GM21619 (cell line): ENCODE measurements around the gene LACTBL1.
"Not testable (repeated sequence)": the region's sequence is repeated elsewhere in the genome, so short reads cannot be mapped to it uniquely, and the experiment has no call there.

ENCODE experiments used
- ATAC-seq: cut with Tn5 transposase; IDR thresholded peaks from one replicate; pipeline ENCODE4 v1.9.1; 2021; ENCODE audit not compliant: unreplicated experiment

LACTBL1 gene, protein sequence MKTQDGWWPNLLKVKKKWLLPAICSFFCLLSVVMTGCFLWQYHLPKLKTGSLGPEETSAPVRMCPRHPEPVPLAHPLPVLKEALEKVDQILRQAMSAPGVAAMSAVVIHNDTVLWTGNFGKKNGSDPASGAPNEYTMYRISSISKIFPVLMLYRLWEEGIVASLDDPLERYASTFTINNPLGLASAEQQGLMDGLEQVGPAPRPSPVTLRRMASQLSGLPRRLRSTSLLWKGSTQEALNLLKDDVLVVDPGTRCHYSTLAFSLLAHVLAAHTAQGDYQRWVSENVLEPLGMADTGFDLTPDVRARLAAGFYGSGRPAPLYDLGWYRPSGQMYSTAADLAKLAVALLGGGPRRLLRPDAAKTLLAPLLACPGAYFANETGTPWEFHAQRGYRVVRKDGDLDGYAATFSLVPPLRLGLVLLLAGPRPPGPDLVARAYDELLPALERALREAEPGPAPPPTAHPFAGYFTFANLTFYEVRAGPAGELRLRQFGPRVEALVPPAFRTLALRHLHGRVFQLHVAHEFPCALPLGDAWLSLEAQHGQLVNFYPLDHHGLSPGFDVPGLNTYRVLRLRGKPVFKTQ

DNA sequence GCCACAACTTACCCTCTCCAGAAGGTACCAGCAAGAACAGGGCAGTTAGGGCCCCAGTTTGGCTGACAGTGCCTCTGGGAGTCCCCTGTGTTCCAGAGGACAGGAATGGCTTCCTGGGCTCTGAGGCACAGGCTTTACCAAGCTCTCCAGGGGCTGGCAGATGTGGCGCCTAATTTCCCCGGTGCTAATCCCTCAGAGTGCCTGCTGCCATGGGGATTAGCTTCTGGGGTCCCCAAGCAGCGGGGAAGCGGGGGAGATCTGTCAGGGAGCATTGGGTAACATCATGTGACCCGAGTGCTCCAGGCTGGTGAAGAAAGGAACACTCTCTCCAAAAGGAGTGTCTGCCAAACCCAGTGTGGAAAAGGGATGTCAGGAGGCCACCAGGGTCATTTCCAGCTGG is at the start of gene LACTBL1:
Gene LACTBL1, minus strand, starts transcription at position 107 of the 400 bp plus-strand sequence. CDS start 550 bp downstream, outside the sequence.
- no peak for ATAC-seq

DNA sequence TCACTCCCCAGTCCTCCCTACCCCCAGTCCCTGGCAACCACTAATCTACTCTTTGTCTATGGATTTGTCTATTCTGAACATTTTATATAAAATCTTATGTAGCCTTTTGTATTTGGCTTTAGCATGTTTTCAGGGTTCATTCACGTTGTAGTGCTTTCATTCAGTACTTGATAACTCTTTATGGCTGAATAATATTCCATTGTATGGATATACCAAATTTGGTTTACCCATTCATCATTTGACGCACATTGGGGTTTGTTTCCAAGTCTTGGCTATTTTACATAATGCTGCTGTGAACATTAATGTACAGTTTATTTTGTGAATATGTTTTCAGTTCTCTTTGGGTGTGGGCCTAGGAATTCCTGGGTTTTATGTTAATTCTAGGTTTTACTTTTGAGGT is 49.2 kb upstream of the LACTBL1 start:
- no peak for ATAC-seq

DNA sequence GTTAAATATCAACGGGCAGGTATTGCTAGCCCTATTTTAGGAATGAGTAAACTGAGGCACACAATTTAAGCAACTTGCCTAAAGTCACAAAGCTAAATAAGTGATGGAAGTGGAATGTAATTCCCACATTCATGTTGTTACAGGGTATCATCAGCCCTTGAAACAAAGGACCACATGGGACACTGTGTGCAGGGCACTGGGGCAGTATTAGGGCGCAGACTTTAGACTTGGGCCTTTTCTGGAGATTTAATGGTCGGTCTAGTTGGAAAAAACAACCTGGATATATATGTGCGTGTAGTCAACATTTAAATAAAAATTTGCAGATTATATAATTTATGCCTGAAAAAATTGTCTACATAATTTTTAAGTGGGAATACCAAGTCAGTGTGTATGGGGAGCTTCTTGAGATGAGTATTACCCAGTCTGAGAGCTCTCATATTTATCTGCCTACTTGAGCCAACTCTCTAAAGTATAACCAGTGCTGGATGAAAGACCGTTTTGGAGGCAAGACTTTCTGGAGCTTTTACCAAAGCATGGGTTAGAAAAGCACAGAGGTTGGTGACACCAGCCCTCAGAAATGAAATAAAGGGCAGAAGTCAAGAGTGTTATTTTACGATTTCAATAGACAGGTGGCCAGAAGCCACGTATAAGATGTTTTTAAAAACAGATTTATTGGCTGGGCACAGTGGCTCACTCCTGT is 48.2 kb upstream of the LACTBL1 start:
- no peak for ATAC-seq

DNA sequence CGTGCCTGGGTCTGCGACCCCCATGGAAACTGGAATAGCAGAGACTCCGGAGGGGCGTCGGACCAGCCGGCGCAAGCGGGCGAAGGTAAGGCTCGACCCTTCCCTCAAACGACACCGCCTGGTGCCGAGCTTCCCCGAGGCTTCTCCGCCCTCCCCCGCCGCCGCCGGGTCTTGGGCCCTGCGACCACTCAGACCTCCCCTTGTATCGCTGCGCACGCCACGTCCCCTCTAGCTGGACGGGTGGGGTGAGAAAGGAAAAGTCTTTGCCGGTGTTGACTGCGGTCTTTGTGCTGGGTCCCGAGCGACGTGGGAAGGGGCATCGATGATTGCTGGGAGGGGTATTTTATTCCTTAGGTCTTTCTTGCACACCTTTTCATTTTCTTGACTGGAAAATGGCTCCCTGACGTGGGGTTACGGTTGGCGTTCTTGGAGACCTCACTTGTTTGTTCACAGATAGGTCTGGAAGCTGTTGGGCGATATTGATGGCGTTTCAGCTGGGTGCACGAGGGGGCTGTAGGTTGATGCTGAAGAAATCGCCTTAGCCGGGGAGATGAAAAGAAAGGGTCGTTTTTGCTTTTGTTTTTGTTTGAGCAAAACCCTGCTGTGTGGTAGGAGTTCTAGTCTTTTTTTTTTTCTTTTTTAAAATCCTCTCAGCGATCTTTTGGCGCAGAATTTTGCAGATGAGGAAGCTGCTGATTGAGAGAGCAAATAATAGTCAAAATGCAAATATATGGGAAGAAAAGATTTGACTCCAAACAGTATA is 47.4 kb upstream of the LACTBL1 start:
- peak; percentile 29 for ATAC-seq

DNA sequence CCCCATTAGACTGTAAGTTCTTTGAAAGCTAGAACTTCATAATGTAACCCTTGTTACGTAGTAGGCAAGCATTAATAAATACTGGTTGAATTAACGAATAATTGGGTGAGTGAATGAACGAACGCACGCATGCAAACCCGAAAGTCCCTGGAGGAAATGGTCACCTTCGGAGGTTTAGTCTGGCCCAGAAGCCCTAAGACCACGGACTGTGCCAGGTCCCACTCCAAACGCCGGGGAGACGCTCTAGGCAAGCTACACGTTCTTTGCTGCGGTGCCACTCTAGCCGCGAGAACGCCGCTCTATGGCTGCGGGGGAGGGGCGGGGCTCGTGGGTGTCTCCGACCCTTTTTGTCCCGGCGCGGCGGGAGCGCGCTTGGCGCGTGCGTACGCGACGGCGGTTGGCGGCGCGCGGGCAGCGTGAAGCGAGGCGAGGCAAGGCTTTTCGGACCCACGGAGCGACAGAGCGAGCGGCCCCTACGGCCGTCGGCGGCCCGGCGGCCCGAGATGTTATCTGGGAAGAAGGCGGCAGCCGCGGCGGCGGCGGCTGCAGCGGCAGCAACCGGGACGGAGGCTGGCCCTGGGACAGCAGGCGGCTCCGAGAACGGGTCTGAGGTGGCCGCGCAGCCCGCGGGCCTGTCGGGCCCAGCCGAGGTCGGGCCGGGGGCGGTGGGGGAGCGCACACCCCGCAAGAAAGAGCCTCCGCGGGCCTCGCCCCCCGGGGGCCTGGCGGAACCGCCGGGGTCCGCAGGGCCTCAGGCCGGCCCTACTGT is 46.6 kb upstream of the LACTBL1 start, which contains the start of gene KDM1A:
Gene KDM1A, plus strand, starts transcription at position 375 of the 769 bp plus-strand sequence. Its CDS starts 129 bp downstream, at position 504.
- peak; percentile 92 for ATAC-seq

DNA sequence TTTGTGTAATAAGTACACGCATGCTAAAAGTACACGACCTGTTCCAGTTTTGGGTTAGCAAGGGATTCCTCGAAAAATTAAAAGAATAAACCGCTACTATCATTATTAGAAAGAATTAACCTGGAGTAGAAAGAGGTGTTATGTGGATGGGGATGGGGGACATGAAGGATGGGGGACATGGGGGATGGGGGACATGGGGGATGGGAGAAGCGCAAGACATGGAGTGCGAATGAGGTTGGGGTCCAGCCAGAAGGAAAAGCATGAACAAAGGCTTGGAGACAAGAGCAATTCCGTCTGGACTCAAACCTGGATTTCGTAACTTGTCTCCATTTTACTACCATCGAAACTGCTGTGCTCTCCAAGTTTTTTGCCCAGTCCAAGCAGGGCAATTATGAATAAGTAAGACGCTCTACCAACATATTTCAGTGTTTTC is 46.0 kb upstream of the LACTBL1 start:
- ATAC-seq, result no peak

DNA sequence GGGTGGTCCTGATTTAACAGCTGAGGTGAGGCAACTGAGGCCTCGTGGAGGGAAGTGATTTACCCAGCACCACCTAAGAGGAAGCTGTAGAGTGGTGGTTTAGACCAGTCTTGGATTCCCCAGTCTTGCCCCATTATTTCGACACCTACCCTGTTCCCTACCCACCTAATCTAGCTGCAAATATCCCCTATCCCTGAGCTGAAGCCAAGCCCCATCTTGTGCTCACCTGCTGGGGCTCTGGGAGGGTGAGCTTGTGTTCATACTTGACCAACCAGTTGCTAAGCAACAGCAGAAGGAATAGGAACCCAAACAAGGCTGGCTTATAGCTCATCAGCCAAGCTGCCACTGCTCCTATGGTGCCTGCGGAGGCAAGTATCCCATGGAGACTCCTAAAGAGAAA is 41.0 kb upstream of the LACTBL1 start:
- ATAC-seq, result no peak

DNA sequence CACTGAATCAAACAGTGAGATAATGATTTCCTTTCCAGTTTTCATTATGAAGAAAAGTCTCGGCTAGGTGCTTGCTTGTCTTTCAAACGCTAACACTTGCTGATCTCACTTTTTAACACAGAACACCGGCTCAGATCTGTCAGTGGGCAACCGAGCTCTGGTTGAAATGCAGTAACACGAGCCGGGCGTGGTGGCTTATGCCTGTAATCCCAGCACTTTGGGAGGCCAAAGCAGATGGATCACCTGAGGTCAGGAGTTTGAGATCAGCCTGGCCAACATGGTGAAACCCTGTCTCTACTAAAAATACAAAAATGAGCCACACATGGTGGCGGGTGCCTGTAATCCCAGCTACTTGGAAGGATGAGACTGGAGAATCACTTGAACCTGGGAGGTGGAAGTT is 37.4 kb upstream of the LACTBL1 start:
- ATAC-seq, result not testable (repeated sequence)

DNA sequence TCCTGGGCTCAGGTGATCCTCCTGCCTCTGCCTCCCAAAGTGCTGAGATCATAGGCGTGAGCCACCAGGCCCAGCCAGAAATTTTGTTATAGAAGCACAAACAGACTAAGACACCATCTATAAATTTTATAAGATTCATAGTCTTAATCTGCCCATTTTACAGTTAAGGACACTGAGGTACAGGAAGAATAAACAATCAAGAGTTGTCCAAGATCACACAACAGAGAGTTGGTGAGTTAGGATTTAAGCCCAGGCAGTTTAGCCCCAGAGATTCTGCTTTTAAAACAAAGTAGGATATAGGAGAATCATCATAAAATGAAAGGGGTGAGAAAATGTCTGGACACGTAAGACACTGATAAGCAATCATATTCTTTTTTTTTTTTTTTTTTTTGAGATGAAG is 36.2 kb upstream of the LACTBL1 start:
- ATAC-seq, result no peak

DNA sequence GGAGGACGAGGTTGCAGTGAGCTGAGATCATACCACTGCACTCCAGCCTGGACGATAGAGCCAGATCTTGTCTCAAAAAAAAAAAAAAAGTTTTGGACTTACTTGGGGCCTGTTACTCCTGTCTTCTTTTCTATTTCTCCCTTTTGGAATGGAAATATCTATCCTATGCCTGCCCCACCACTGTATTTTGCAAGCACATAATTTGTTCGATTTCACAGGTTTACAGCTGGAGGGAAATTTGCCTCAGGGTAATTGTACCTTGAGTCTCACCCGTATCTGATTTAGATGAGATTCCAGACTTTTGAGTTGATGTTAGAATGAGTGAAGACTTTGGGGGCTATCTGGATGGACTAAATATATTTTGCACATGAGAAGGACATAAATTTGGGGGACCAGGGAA is 34.4 kb upstream of the LACTBL1 start:
- ATAC-seq, result no peak

DNA sequence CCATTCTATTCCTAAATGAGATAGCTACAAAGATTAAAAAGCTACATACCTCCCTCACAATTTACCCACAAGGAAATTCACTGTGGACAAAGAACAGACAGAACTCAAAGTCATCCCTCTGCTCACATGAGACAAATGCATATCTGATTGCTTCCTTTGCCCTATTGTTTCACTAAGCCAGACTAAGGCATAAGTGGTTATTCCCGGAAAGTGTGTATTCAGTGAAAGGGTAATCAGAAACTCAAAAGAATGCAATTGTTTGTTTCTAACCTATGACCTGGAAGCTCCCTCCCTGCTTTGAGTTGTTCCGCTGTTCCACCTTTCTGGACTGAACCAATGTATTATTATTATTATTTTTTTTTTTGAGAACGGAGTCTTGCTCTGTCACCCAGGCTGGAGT is 32.1 kb upstream of the LACTBL1 start:
- ATAC-seq, result not testable (repeated sequence)

DNA sequence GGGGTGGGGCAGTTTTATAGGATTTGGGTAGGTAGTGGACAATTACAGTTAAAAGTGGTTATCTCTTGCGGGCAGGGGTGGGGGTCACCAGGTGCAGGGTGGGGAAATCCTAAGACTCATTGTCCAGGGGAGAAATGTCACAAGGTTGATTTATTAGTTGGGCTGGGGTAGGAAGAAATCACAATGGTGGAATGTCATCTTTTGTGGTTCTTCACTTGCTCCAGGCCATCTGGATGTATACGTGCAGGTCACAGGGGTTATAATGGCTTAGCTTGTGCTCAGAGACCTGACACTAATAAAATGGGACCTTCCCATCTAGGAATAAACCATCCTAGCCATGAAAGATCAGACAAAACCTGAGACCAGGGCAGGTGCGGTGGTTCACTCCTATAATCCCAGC is 31.4 kb upstream of the LACTBL1 start:
- no peak for ATAC-seq

DNA sequence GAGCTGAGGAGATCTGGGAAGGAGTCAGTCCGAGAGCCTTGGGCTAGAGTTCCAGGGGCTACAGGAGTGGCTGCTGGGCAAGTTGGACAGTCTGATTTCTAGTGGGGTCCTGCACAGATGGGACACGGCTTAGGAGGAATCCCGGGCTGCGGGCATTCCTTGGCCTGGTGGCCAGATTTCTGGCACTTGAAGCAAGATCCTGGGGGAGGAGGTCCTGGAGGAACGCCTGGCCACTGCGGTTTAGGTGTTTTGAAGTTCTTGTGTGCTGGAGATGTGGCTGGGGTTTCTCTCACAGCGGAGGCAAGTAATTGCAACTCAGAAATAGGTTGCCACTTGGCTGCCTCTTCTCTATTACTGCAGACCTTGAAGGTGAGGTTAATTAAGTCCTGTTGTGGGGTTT is 29.6 kb upstream of the LACTBL1 start:
- ATAC-seq, result not testable (repeated sequence)

DNA sequence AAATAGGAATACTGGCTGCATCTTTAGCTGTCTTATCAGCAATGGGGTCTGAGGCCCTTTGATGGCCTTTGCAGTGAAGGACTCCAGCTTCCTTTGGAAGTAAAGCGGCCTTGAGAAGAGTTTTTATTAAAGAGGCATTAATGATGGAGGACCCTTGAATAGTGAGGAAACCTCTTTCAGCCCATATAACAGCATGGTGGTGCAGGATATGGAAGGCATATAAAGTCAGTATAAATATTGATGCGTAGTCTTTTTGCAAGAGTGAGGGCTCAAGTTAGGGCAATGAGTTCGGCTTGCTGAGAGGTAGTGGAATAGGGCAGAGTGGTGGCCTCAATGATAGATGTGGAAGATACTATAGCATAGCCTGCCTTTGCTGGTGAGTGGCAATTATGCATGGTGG is 27.5 kb upstream of the LACTBL1 start:
- ATAC-seq, result not testable (repeated sequence)

DNA sequence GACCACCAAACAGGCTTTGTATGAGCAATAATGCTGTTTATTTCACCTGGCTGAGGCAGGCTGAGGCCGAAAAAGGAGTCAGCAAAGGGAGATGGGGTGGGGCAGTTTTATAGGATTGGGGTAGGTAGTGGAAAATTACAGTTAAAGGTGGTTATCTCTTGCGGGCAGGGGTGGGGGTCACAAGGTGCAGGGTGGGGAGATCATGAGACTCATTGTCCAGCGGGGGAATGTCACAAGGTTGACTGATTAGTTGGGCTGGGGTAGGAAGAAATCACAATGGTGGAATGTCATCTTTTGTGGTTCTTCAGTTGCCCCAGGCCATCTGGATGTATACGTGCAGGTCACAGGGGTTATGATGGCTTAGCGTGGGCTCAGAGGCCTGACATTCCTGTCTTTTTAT is 24.9 kb upstream of the LACTBL1 start:
- not testable (repeated sequence) for ATAC-seq

DNA sequence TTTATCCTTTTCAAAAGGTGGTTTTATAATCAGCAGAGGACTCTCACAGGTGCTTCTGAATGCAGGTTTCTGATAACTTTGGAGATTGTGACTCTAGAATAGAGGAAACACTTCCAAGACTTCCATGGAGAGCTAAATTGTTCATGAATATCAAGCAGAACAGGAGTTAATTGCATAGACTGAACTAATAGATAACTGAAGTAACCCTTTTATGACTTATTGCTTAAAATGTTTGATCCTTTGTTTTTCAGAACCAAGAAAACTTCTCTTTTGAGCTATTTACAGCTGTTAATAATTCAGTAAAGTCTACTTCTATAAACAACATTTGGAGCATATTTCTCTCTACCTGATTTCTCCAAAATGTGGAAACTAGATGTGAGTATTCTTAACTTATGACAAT is 23.1 kb upstream of the LACTBL1 start:
- ATAC-seq, result no peak

DNA sequence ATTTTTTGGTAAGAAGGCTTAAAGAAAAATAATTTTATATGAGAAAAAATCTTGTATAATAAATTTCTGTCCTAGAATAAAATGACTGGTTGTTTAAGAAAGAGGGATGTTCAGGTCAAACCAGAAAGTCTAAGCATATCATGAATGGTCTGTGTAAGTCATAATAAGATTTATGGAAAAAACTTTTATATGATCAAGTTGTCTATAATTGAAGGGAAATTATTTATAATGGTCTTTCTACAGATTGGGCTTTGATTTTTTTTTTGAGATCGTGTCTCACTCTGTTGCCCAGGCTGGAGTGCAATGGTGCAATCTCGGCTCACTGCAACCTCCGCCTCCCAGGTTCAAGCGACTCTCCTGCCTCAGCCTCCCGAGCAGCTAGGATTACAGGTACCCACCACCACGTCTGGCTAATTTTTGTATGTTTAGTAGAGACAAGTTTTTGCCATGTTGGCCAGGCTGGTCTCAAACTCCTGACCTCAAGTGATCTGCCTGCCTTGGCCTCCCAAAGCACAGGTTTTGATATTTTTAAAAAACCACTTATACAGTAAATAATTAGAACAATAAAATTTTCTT is 20.6 kb upstream of the LACTBL1 start:
- ATAC-seq, result not testable (repeated sequence)

DNA sequence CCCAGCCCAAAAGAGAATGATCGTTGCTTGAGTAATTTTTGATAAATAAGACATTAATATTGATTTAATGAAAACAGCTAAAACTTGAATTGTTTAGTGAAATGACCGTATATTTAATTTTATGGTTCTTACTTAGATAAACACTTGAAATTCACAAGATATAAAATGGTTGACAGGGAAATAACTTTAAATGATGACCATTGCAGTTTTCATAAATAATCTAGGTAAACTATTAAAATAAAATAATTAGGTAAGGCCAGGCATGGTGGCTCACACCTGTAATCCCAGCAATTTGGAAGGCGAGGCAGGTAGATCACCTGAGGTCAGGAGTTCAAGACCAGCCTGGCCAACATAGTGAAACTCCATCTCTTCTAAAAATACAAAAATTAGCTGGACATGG is 19.7 kb upstream of the LACTBL1 start:
- not testable (repeated sequence) for ATAC-seq

DNA sequence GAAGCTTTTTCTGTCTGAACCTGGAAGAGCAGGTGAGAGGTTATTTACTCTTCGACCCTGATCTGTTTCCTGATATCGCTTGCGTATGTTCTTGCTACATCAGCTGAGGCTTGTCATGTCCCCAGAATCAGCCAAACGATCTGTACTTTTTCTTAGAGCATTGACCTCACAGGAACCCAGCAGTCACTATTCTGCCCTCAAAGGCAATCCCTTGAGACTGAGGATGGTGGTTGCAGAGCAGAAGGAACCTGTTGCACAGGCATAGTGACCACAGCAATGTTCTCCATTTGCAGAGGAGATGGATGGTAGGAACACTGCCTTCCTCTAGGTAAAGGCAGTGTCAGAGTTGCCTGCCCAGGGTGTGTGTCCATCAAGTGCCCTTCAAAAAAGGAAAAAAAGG is 11.3 kb upstream of the LACTBL1 start:
- ATAC-seq, result no peak

DNA sequence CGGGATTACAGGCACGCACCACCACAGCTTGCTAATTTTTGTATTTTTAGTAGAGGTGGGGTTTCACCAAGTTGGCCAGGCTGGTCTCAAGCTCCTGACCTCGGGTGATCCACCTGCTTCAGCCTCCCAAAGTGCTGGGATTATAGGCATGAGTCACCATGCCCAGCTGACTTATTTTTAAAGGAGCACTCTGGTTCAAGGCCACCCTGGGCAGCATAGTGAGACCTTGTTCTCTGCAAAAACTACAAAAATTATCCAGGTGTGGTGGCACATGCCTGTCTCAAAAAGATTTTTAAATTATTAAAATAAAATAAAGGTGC is 7.8 kb upstream of the LACTBL1 start:
- not testable (repeated sequence) for ATAC-seq
